ENCODE measurements around the gene KLHL15.

- TF ChIP-seq CTCF (IDR thresholded peaks at IDR 0.05; ENCODE audit: low read depth, low read length) (no peak), POLR2A (IDR thresholded peaks at IDR 0.05; ENCODE audit: extremely low read depth, insufficient read length) (no peak), MAX (IDR thresholded peaks at IDR 0.05; ENCODE audit: low read depth, low read length) (no peak)
Measured at GRCh38 chrX:23945206-23945605, 81.8 kb downstream of the KLHL15 start.
